ENCODE results near the gene USP7. TPM values are rescaled to one million over a fixed set of nuclear protein-coding genes. Genes with fewer than 3 reads are reported as not detected.
A peak's percentile ranks its signal among the peaks of the same experiment; 100 is the strongest.

The USP7 gene
- polyA plus RNA-seq, 1 experiment, result 17.2 TPM

DNA sequence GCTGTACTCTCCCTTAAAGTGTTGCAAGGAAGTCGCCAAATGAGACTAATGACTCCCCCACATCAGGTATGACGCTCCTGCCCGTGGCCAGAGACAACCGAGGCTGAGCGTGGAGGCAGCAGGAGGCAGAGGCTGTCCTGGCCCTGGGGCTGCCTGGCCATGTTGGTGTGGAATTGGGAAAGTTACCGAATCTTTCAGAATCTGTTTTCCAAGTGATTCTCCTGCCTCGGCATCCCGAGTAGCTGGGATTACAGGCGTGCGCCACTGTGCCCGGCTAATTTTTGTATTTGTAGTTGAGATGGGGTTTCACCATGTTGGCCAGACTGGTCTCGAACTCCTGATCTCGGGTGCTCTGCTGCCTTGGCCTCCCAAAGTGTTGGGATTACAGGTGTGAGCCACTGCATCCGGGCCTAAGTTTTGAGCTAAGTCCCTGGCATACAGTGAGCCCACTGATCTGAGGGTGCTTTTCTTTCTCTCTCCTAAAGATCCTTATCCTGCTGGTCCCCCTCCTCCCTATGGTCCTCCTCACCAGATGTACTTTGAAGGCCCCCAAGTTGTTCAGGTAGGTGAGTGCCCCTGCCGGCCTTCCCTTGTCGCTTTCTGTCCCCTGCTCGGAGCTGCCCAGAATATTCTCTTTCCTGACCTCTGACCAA, 80.9 kb downstream of the USP7 start:
- Histone ChIP-seq H3K36me3 (ENCODE audit: control insufficient read depth, insufficient read depth, low read length) (no peaks in the 10 kb centered on the region), H3K4me3 (ENCODE audit: low read depth, low read length) (no peak overlapping the region), H3K27me3 (ENCODE audit: control insufficient read depth, insufficient read depth, low read length) (no peaks in the 10 kb centered on the region)
- POLR2A ChIA-PET, result no interaction called here
- TF ChIP-seq, protein P1, sequence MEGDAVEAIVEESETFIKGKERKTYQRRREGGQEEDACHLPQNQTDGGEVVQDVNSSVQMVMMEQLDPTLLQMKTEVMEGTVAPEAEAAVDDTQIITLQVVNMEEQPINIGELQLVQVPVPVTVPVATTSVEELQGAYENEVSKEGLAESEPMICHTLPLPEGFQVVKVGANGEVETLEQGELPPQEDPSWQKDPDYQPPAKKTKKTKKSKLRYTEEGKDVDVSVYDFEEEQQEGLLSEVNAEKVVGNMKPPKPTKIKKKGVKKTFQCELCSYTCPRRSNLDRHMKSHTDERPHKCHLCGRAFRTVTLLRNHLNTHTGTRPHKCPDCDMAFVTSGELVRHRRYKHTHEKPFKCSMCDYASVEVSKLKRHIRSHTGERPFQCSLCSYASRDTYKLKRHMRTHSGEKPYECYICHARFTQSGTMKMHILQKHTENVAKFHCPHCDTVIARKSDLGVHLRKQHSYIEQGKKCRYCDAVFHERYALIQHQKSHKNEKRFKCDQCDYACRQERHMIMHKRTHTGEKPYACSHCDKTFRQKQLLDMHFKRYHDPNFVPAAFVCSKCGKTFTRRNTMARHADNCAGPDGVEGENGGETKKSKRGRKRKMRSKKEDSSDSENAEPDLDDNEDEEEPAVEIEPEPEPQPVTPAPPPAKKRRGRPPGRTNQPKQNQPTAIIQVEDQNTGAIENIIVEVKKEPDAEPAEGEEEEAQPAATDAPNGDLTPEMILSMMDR (IDR thresholded peaks at IDR 0.05; ENCODE audit: insufficient read depth, low read depth, low read length), result no peak
- DNase-seq (ENCODE audit: low read depth), result no peak
- CTCF ChIA-PET, result interaction anchor here (0.5 to 3.5 kb wide), 4 partner anchors 10 to 222 kb away, joined by 4 to 25 read pairs (median 10); no protein-coding TSS in a partner anchor

DNA sequence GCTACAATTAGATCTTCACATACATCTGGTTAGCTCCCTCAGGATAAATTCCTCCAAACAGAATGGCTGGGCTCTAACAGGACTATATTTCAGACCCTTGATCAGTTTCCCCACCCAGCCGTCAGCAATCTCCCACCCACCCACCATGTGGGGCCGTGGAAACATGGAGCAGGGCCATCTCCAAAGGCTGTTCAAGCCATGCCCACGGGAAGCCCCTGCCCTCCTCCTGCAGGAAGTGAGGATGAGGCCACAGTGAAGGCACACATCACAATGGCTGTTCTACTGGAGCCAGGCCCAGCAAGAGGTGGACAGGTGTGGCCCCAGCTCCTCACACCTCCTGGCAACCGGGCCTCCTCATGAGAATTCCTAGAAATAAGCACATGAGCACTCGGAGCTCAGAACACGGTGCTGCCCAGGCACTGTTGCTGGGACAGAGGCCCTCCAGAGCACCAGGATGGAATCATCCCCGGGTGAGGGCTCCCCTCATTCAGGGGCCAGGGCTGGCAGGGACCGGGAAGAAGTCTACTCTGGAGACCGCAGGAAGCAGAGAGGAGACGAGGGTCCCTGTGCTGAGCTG, 81.6 kb downstream of the USP7 start, which contains the start of gene LITAFD:
LITAFD (plus strand) TSS at position 311 of the 577 bp plus-strand sequence. CDS start 2,005 bp downstream, outside the sequence.
- Histone ChIP-seq H3K4me3 (ENCODE audit: low read depth, low read length) (no peak within 1 kb of the TSS), H3K27me3 (ENCODE audit: control insufficient read depth, insufficient read depth, low read length) (no peaks in the 10 kb centered on the region), H3K36me3 (ENCODE audit: control insufficient read depth, insufficient read depth, low read length) (no peaks in the 10 kb centered on the region)
- POLR2A ChIA-PET, result no interaction called here
- no peak for DNase-seq (ENCODE audit: low read depth)
- TF ChIP-seq, protein P1 (IDR thresholded peaks at IDR 0.05; ENCODE audit: insufficient read depth, low read depth, low read length), result no peak
- CTCF ChIA-PET, result interaction anchor here (1.3 to 4.3 kb wide), 8 partner anchors 11 to 239 kb away, joined by 3 to 25 read pairs (median 16); partner anchors contain the start of genes PMM2 and TMEM186

DNA sequence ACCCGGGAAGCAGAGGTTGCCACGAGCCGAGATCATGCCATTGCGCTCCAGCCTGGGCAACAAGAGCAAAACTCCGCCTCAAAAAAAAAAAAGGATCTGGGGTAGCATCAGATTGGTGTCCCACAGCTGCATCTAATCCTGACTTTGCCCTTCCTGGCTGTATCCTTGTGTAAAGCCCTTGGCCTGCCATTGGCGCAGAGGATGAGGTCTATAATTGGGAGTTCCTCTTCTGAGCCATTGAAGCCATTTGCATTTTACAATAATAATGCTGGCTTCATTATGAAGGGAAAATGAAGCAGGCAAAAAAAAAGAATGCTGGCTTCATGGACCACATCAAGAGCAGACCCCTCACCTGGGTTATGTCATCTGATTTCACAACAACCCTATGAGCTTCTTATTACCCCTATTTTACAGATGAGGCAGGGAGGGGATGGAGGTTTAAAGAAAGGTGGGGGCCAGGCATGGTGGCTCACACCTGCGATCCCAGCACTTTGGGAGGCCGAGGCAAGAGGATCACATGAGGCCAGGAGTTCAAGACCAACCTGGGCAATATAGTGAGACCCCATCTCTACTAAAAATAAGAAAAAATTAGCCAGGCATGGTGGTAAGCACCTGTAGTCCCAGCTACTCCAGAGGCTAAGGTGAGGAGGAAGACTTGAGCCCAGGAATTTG, 82.7 kb downstream of the USP7 start:
- DNase-seq (ENCODE audit: low read depth), result no peak
- ChIA-PET POLR2A (no interaction called here), CTCF (interaction anchor here (0.7 to 4.3 kb wide), 26 partner anchors 10 to 311 kb away, joined by 3 to 25 read pairs (median 5); partner anchors contain the start of genes CARHSP1, PMM2 and TMEM186)
- no peaks in the 10 kb centered on the region for H3K36me3 ChIP-seq (ENCODE audit: control insufficient read depth, insufficient read depth, low read length)
- H3K27me3 ChIP-seq (ENCODE audit: control insufficient read depth, insufficient read depth, low read length), result no peaks in the 10 kb centered on the region
- TF ChIP-seq, protein P1 (IDR thresholded peaks at IDR 0.05; ENCODE audit: insufficient read depth, low read depth, low read length), result no peak
- H3K4me3 ChIP-seq (ENCODE audit: low read depth, low read length), result no peak overlapping the region

DNA sequence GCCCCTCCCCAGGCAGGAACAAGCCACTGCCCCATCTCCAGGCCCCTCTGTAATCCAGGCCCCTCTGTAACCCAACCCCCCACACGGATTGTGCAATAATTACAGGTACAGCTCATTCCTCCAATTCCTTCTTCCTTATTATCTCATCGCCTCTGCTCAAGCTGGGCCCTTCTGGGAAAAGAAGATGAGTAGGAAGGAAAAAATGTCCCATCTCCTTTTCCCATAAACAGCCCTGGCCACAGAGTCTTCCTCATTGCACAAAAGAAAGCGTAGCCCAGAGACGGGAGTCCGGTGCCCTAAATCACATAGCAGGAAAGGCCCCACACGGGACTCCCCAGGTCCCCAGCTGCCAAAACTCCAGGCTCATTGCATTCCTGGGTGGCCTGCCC, 85.2 kb downstream of the USP7 start:
- Histone ChIP-seq H3K27me3 (ENCODE audit: control insufficient read depth, insufficient read depth, low read length) (no peaks in the 10 kb centered on the region), H3K36me3 (ENCODE audit: control insufficient read depth, insufficient read depth, low read length) (no peaks in the 10 kb centered on the region), H3K4me3 (ENCODE audit: low read depth, low read length) (no peak overlapping the region)
- CTCF ChIA-PET, result interaction anchor here (0.6 to 4.3 kb wide), 5 partner anchors 12 to 130 kb away, joined by 3 to 24 read pairs (median 3); no protein-coding TSS in a partner anchor
- TF ChIP-seq, protein P1 (IDR thresholded peaks at IDR 0.05; ENCODE audit: insufficient read depth, low read depth, low read length), result no peak
- peak; percentile 53 for DNase-seq (ENCODE audit: low read depth)
- POLR2A ChIA-PET, result no interaction called here
